GM18508 (cell line): ENCODE measurements around the gene ZNF383.
"Not testable (repeated sequence)": the region's sequence is repeated elsewhere in the genome, so short reads cannot be mapped to it uniquely, and the experiment has no call there.

Experiments
- ATAC-seq: cut with Tn5 transposase; IDR thresholded peaks from one replicate; pipeline ENCODE4 v1.9.1; 2021; ENCODE audit warnings: moderate number of reproducible peaks; ENCODE audit not compliant: insufficient read depth, unreplicated experiment

The ZNF383 gene

DNA sequence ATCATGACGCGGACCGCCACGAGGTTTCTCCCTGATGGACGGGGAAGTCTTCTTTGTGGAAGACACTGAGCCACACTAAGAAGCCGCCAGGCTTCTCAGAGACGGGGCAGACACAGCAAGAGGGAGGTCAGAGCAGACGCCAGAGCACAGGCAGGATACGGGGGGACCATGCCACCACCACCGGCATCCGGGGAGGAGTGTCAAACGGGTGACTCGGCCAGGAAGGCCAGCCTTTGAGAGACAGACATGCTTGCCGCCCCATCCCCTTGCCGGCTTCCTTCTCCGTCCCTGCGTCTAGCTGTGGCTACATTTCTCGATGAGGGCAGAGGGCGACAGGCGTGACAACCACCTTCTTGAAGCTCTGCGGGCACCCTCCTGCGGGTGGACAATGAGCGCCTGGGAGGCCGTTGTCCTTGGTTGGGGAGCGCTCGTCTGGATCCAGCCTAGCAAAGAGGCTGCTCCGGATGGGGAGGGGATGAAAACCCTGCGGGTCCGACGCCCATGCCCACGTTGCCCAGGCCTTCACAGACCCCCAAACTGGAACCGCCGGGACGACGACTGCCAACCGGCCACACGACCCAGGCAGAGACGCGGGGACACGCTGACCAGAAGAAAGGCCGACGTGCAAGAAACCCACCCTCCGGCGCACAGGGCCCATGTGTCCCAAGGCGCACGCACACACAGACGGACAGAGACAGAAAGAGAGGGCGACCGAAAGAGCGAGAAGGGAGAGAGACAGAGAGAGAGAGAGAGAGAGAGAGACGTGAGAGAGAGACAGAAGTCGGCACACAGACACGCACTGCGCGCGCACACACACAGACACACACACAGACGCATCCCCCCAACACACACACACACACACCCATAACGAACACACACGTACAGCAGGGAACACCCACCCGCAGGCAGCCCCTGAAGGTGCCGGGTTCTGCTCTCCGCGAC is 75.3 kb downstream of the ZNF383 start:
- not testable (repeated sequence) for ATAC-seq

DNA sequence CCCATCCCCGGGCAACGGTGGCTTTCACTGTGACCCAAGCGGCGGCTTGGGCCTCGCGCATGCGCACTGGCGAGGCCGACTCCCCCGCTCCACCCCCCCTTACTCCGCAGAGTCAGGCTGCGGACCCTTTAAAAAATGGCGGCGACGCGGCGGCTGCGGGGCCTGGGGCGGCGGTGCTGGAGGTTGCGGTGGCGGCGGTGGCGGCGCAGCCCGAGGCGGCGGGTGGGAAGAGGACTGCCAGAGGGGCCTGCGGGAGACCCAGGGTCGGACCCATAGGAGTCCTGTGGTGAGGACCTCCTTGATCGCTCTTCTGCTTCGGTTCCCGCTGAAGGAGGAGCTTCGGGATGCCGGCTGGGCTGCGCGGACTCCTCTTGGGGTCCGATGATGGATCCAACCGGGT is 76.2 kb downstream of the ZNF383 start:
- not testable (repeated sequence) for ATAC-seq
